Ovary (tissue), 3 donors: ENCODE measurements around the gene ATXN2.

ENCODE experiments used
- CTCF ChIP-seq, 3 donors: fragments of 450-650 bp in 2 of 3; fragments of 200-600 bp in 1 of 3; IDR thresholded peaks; one replicate each; pipeline versions ENCODE4 v1.5.1 to v1.8.0; 2016 to 2022; ENCODE audit warnings: antibody characterized with exemption in 3 of 3, mild to moderate bottlenecking in 1 of 3
- POLR2A ChIP-seq: fragments of 450-650 bp; IDR thresholded peaks from one replicate; pipeline ENCODE4 v1.6.1; 2017; ENCODE audit warnings: antibody characterized with exemption, mild to moderate bottlenecking, moderate library complexity
- donor health status: DM: no; HTN: no; CAD: no.

- TF ChIP-seq CTCF (IDR thresholded peaks at IDR 0.05) (no peak), POLR2A (no peak)
Observed at GRCh38 chr12:111444314-111444924, 154.7 kb downstream of the ATXN2 start.
